Measurements from ENCODE around the gene BMS1. TPM values are rescaled to one million over a fixed set of nuclear protein-coding genes. Genes with fewer than 3 reads are reported as not detected.

Gene BMS1
- total and polyA plus RNA-seq, 2 of the 13 experiments (the other 11 are each of a cell fraction or from before 2014, with no cell fraction given): 3.9 to 25.2 TPM

GRCh38 chr10:42801135-42801534 lies 18.5 kb downstream of the BMS1 start:
- H3K4me3 ChIP-seq (replicated peaks in 1 of 3; ENCODE audit: insufficient read depth in 1 of 3, low read depth in 2 of 3, low read length in 3 of 3): no peak overlapping the region
- no peak overlapping the region for H2AFZ ChIP-seq (ENCODE audit: low read length)
- H3K4me2 ChIP-seq (ENCODE audit: low read depth, low read length): no peak overlapping the region
- H3K79me2 ChIP-seq (ENCODE audit: insufficient read depth, low read length): no peaks in the 10 kb centered on the region
- ATAC-seq (no peak), FAIRE-seq (no peak), DNase-seq (ENCODE audit: low spot score) (no peak)
- CTCF ChIA-PET (ENCODE audit: low intra/inter-chr PET ratio, low total read pairs): no interaction called here
- in situ Hi-C loops (cut with HindIII; ENCODE audit: extremely low pct_ligation_motif_present, low pct_unique_long_range_greater_than_20kb): no loop called here
- no peak overlapping the region for H3K9ac ChIP-seq (ENCODE audit: insufficient read depth, low read depth, low read length)
- H3K4me1 ChIP-seq (ENCODE audit: insufficient read depth, low read length): no peaks in the 10 kb centered on the region
- intact Hi-C loops (cut with micrococcal nuclease; ENCODE audit: unreplicated experiment): no loop called here
- TF ChIP-seq ZNF577 (CRISPR knock-in tag; IDR thresholded peaks at IDR 0.05; ENCODE audit: borderline replicate concordance, low read depth): no peak
- TF ChIP-seq JUND (CRISPR knock-in tag; IDR thresholded peaks at IDR 0.05): no peak
- TF ChIP-seq TFDP1 (CRISPR knock-in tag; IDR thresholded peaks at IDR 0.05; ENCODE audit: borderline replicate concordance): no peak
- no peak for TF ChIP-seq POGZ (CRISPR knock-in tag; IDR thresholded peaks at IDR 0.05)
- no peak for TF ChIP-seq RFX3 (CRISPR knock-in tag; IDR thresholded peaks at IDR 0.05)
- TF ChIP-seq CREB1 (IDR thresholded peaks at IDR 0.05): no peak
- no peak for TF ChIP-seq CREB1 (CRISPR knock-in tag; IDR thresholded peaks at IDR 0.05)
- TF ChIP-seq U2AF2 (IDR thresholded peaks at IDR 0.05; ENCODE audit: low read depth, low read length): no peak
- TF ChIP-seq ZBTB3 (CRISPR knock-in tag; IDR thresholded peaks at IDR 0.05; ENCODE audit: borderline replicate concordance, low read depth): no peak
- no peak for TF ChIP-seq ZBTB20 (CRISPR knock-in tag; IDR thresholded peaks at IDR 0.05; ENCODE audit: borderline replicate concordance, low read depth)
- no peak for TF ChIP-seq GMEB2 (CRISPR knock-in tag; IDR thresholded peaks at IDR 0.05; ENCODE audit: low read depth)
- TF ChIP-seq ZNF639 (CRISPR knock-in tag; conservative IDR thresholded peaks at IDR 0.05): no peak
- TF ChIP-seq PCBP1 (IDR thresholded peaks at IDR 0.05; ENCODE audit: borderline replicate concordance, low read depth, low read length): no peak
- no peak for TF ChIP-seq ARNT2 (CRISPR knock-in tag; IDR thresholded peaks at IDR 0.05; ENCODE audit: low read depth)
- no peak for TF ChIP-seq ZNF616 (CRISPR knock-in tag; IDR thresholded peaks at IDR 0.05; ENCODE audit: low read depth)
- no peak for TF ChIP-seq ZNF281 (CRISPR knock-in tag; IDR thresholded peaks at IDR 0.05; ENCODE audit: borderline replicate concordance)
- no TSS peak for BruUV-seq (replicated peaks)
- peaks cover 28 to 87% of the 10 kb centered on the region in 2 experiments for H3K36me3 ChIP-seq (replicated peaks in 1 of 2; ENCODE audit: control insufficient read depth in 1 of 2, insufficient read depth in 2 of 2, low read length in 2 of 2)
- H3K27me3 ChIP-seq (ENCODE audit: control insufficient read depth in 1 of 2, insufficient read depth in 2 of 2, low read length in 2 of 2): no peaks in the 10 kb centered on the region
- H3K9me3 ChIP-seq (ENCODE audit: low read length): no peaks in the 10 kb centered on the region
- no peaks in the 10 kb centered on the region for H4K20me1 ChIP-seq (ENCODE audit: insufficient read depth, low read length)
- POLR2A ChIA-PET: no interaction called here
- H3K27ac ChIP-seq (ENCODE audit: extremely low read length, insufficient read depth, low read length): no peak overlapping the region
